Measurements from ENCODE around the gene KCNT2.

Gene KCNT2

DNA sequence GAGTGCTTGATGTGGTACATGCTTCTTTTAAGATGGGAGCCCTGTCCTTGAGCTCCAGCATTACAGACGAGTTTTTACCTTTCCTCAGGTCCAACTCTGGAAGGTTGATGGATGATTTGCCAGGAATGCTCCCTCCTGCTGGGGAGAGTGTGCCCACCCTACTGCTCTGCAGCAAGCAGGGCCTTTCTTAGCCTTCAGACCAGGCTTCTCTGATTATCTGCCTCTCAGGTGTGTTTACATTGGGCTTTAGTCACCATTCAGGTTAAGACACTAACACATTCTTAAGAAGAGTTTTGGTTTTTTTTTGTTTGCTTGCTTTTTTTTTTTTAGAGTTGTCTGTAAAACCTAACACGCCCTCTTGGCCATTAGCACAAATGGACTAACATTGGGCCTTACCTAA, 301.8 kb downstream of the KCNT2 start:
- TF ChIP-seq CREB1 (IDR thresholded peaks at IDR 0.05; ENCODE audit: low read depth) (no peak), USF1 (IDR thresholded peaks at IDR 0.05) (no peak), EGR1 (IDR thresholded peaks at IDR 0.05) (no peak), CEBPB (IDR thresholded peaks at IDR 0.05) (no peak), TAF1 (IDR thresholded peaks at IDR 0.05; ENCODE audit: low read depth) (no peak), ZBTB7A (IDR thresholded peaks at IDR 0.05; ENCODE audit: low read depth) (no peak), REST (IDR thresholded peaks at IDR 0.05; ENCODE audit: low read depth) (no peak), EP300 (IDR thresholded peaks at IDR 0.05; ENCODE audit: borderline replicate concordance) (no peak), YY1 (IDR thresholded peaks at IDR 0.05; ENCODE audit: low read depth) (no peak), NFIC (IDR thresholded peaks at IDR 0.05) (no peak)
- TF ChIP-seq, protein P1, sequence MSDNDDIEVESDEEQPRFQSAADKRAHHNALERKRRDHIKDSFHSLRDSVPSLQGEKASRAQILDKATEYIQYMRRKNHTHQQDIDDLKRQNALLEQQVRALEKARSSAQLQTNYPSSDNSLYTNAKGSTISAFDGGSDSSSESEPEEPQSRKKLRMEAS (IDR thresholded peaks at IDR 0.05): no peak

DNA sequence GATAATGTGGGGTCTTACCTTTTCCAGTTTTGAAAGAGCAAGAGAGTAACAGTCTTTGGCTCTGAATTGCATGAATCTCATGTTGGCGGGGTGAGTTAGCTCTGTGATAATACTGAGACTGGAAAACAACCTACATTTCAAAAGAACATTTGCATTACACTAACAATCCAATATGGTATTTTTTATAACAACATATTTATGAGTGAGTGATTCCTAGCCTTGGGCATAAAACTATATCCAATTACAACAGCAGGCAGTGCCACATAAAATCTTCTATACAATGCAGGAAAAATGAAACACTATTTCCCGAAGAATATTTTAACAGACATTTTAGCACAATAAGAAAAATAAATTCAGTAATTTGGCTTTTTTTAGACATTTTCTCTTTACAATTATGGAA, 303.0 kb downstream of the KCNT2 start:
- no peak for TF ChIP-seq FOXM1 (IDR thresholded peaks at IDR 0.05; ENCODE audit: borderline replicate concordance, low read depth)
- no peak for TF ChIP-seq EGR1 (IDR thresholded peaks at IDR 0.05)
- TF ChIP-seq TAF1 (IDR thresholded peaks at IDR 0.05; ENCODE audit: low read depth): no peak
- TF ChIP-seq CEBPB (IDR thresholded peaks at IDR 0.05): no peak
- TF ChIP-seq RAD21 (IDR thresholded peaks at IDR 0.05; ENCODE audit: low read depth): no peak
- no peak for TF ChIP-seq REST (IDR thresholded peaks at IDR 0.05; ENCODE audit: low read depth)
- no peak for TF ChIP-seq USF1 (IDR thresholded peaks at IDR 0.05)
- no peak for TF ChIP-seq NFIC (IDR thresholded peaks at IDR 0.05)
- TF ChIP-seq TEAD4 (IDR thresholded peaks at IDR 0.05): no peak
- TF ChIP-seq, protein P1 (IDR thresholded peaks at IDR 0.05): no peak
- TF ChIP-seq CREB1 (IDR thresholded peaks at IDR 0.05; ENCODE audit: low read depth): no peak
- no peak for TF ChIP-seq EP300 (IDR thresholded peaks at IDR 0.05; ENCODE audit: borderline replicate concordance)
- no peak for TF ChIP-seq TCF12 (IDR thresholded peaks at IDR 0.05; ENCODE audit: low read depth)
- no peak for TF ChIP-seq YY1 (IDR thresholded peaks at IDR 0.05; ENCODE audit: low read depth)
- no peak for TF ChIP-seq ZBTB7A (IDR thresholded peaks at IDR 0.05; ENCODE audit: low read depth)

DNA sequence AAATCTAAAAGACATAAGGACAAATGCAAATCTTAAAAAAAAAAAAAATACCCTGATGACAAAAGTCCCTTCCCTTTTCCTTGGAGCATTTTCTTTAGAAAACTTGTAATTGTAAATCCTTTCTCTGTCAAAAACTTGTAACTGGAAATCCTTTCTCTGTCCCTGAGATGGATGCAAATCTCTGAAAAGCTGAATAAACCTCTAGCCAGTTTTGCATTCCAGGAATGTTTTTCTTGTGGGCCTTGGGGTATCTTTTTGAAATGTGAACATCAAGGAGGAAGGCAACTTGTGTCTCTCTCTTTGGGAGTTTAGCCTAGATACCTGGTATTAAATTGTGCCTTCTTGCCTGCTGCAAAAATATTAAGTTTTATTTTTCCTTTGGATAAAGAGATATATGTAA, 305.3 kb downstream of the KCNT2 start:
- no peak for TF ChIP-seq REST (IDR thresholded peaks at IDR 0.05; ENCODE audit: low read depth)
- no peak for TF ChIP-seq EGR1 (IDR thresholded peaks at IDR 0.05)
- TF ChIP-seq EP300 (IDR thresholded peaks at IDR 0.05; ENCODE audit: borderline replicate concordance): no peak
- TF ChIP-seq, protein P1 (IDR thresholded peaks at IDR 0.05): no peak
- no peak for TF ChIP-seq TAF1 (IDR thresholded peaks at IDR 0.05; ENCODE audit: low read depth)
- TF ChIP-seq USF1 (IDR thresholded peaks at IDR 0.05): no peak
- TF ChIP-seq TCF12 (IDR thresholded peaks at IDR 0.05; ENCODE audit: low read depth): no peak
- no peak for TF ChIP-seq ZBTB7A (IDR thresholded peaks at IDR 0.05; ENCODE audit: low read depth)
- no peak for TF ChIP-seq NFIC (IDR thresholded peaks at IDR 0.05)
- no peak for TF ChIP-seq RAD21 (IDR thresholded peaks at IDR 0.05; ENCODE audit: low read depth)
- no peak for TF ChIP-seq TEAD4 (IDR thresholded peaks at IDR 0.05)
- no peak for TF ChIP-seq YY1 (IDR thresholded peaks at IDR 0.05; ENCODE audit: low read depth)
- no peak for TF ChIP-seq CREB1 (IDR thresholded peaks at IDR 0.05; ENCODE audit: low read depth)
- TF ChIP-seq CEBPB (IDR thresholded peaks at IDR 0.05): no peak
- no peak for TF ChIP-seq FOXM1 (IDR thresholded peaks at IDR 0.05; ENCODE audit: borderline replicate concordance, low read depth)

GRCh38 chr1:196302420-196302819, 305.8 kb downstream of the KCNT2 start:
- TF ChIP-seq, protein P1 (IDR thresholded peaks at IDR 0.05): no peak
- TF ChIP-seq REST (IDR thresholded peaks at IDR 0.05; ENCODE audit: low read depth): no peak
- no peak for TF ChIP-seq FOXM1 (IDR thresholded peaks at IDR 0.05; ENCODE audit: borderline replicate concordance, low read depth)
- TF ChIP-seq YY1 (IDR thresholded peaks at IDR 0.05; ENCODE audit: low read depth): no peak
- no peak for TF ChIP-seq EP300 (IDR thresholded peaks at IDR 0.05; ENCODE audit: borderline replicate concordance)
- TF ChIP-seq CREB1 (IDR thresholded peaks at IDR 0.05; ENCODE audit: low read depth): no peak
- no peak for TF ChIP-seq ZBTB7A (IDR thresholded peaks at IDR 0.05; ENCODE audit: low read depth)
- no peak for TF ChIP-seq USF1 (IDR thresholded peaks at IDR 0.05)
- no peak for TF ChIP-seq TCF12 (IDR thresholded peaks at IDR 0.05; ENCODE audit: low read depth)
- no peak for TF ChIP-seq EGR1 (IDR thresholded peaks at IDR 0.05)
- TF ChIP-seq CEBPB (IDR thresholded peaks at IDR 0.05): no peak
- TF ChIP-seq TEAD4 (IDR thresholded peaks at IDR 0.05): no peak
- no peak for TF ChIP-seq TAF1 (IDR thresholded peaks at IDR 0.05; ENCODE audit: low read depth)
- TF ChIP-seq NFIC (IDR thresholded peaks at IDR 0.05): no peak
- TF ChIP-seq RAD21 (IDR thresholded peaks at IDR 0.05; ENCODE audit: low read depth): no peak
